Ovary (tissue), 9 donors: Measurements from ENCODE around the gene NEK2. TPM values are rescaled to one million over a fixed set of nuclear protein-coding genes. Genes with fewer than 3 reads are reported as not detected.

ENCODE experiments used
- DNase-seq, 5 donors: peaks; one replicate each; pipeline ENCODE4 v3.0.0-alpha.2; 2019 to 2020
- H3K27ac ChIP-seq, 2 donors: fragments of 200-600 bp; one replicate each; pipeline versions ENCODE4 v1.5.1 to v1.8.0; 2019 to 2022
- H3K27me3 ChIP-seq: fragments of 200-600 bp; one replicate; pipeline ENCODE4 v1.8.0; 2022
- H3K36me3 ChIP-seq: fragments of 200-600 bp; sonication (generic); one replicate; pipeline ENCODE4 v1.5.1; 2019
- H3K4me1 ChIP-seq: one replicate; pipeline ENCODE4 v1.8.1; 2013; ENCODE audit warnings: mild to moderate bottlenecking, moderate library complexity; ENCODE audit not compliant: insufficient read depth
- H3K4me3 ChIP-seq: fragments of 200-600 bp; sonication (generic); one replicate; pipeline ENCODE4 v1.5.1; 2017
- H3K9me3 ChIP-seq, 2 donors: fragments of 200-600 bp in 1 of 2; sonication (generic) in 1 of 2; one replicate each; pipeline versions ENCODE4 v1.5.1 to v1.8.1; 2013 to 2019; ENCODE audit warnings: mild to moderate bottlenecking in 1 of 2, moderate library complexity in 1 of 2
- EP300 ChIP-seq: sonication (generic); formaldehyde crosslinking; IDR thresholded peaks from one replicate; pipeline ENCODE4 v1.6.1; 2017; ENCODE audit warnings: antibody characterized with exemption
- POLR2A ChIP-seq: fragments of 450-650 bp; IDR thresholded peaks from one replicate; pipeline ENCODE4 v1.6.1; 2017; ENCODE audit warnings: antibody characterized with exemption, mild to moderate bottlenecking, moderate library complexity
- WGBS, 3 donors: extraction: QIAGEN DNeasy Blood & Tissue Kit in 1 of 3; methylation state at CpG; one replicate each; pipeline versions ENCODE4 v1.1.5 to v1.1.7; 2013 to 2017; 5-methylcytosine and 5-hydroxymethylcytosine counted together
- intact Hi-C, 4 donors: fragments of 100-400 bp; cut with DNase I; formaldehyde crosslinking; loops; one replicate each; pipeline versions ENCODE4 v1.11.0 to v1.15.1; 2022 to 2023
- polyA plus RNA-seq, 2 donors: library from polyadenylated mRNA; stranded (reverse); fragments of 200-250 nt in 1 of 2; fragments of 350-450 nt in 1 of 2; fragmentation: Illumina TruSeq in 1 of 2; extraction: RNeasy Lipid Tissue Mini Kit (QIAGEN cat#74804) in 1 of 2; gene quantifications; one replicate each; pipeline ENCODE4 v1.2.3, GENCODE V29; 2013 to 2014
- total RNA-seq, 7 donors: library from RNA; depleted of rRNA in 2 of 7; stranded (reverse); fragments of >200 nt in 2 of 7; fragmentation: NEBNext Ultra II Directional in 3 of 7; extraction: Animal tissue kit (Norgen Biotek cat#: 25700) in 3 of 7; gene quantifications; one replicate each; pipeline versions ENCODE4 v1.1.0 to v1.2.4, GENCODE V29; 2016 to 2023
- TF ChIP-seq, protein P1 (sequence below), 3 donors: fragments of 450-650 bp in 2 of 3; fragments of 200-600 bp in 1 of 3; IDR thresholded peaks; one replicate each; pipeline versions ENCODE4 v1.5.1 to v1.8.0; 2016 to 2022; ENCODE audit warnings: antibody characterized with exemption in 3 of 3, mild to moderate bottlenecking in 1 of 3
- donor health status: DM: no; HTN: no; CAD: no; lungs with moderate emphysema.
- donor health status: DM: no; HTN: no; CAD: no.
- donor health status: Bipolar disorder and iron deficiency.
- donor health status: DM: yes; HTN: yes; CAD: no.
- donor health status: DM: no; HTN: no; CAD: no.
- donor health status: DM: yes; HTN: yes; CAD: no.

NEK2 gene
- total and polyA plus RNA-seq, 9 donors: 0.20 to 1.8 (median 0.37) TPM; not detected in 4

DNA sequence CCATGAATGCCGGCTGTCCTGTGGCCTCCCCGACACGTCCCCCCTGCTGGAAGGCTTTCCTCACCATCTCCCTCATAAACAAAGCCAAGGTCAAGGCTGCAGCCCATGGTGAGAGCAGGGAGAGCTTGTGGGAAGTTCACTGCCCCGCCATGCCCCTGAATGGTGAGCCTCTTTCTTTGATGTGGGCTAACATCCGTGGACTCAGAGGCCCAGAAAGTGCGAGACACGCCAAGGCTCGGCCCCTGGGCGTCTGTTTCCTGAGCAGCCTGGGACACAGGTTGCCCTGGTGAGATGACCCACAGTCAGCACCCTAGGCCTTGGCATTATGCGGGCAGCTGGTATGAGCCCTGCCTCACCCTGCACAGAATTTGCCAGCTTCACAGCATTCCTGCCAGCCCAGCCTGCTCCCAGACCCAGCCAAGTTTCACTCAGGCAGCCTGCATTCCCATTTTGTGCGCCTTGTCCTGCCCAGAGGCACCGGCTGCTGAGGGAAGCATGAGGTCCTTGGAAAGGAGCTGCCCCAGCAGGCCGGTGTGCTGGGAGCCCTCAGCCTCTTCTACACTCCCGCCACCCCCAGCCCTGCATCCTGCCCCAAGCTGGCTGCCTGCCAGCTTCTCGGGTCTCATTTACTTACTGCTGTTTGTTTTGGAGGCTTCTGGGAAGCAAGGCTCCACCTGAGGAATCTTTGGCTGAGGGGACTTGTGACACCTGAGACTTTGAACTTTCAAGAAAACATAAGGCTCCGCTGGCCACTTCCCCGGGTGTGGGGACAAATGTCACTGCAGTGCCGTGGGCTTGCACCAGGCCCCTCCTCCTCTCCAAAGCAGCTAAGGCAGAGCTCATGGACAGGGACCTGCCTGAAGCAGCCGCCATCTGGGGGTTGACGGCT lies 31.9 kb downstream of the NEK2 start:
- DNase-seq: peak; percentile 34 to 72 (median 50)
- H3K4me1 ChIP-seq: peaks cover 8% of the 10 kb centered on the region
- H3K27me3 ChIP-seq: no peaks in the 10 kb centered on the region
- intact Hi-C loops: no loop called here
- no peak overlapping the region for H3K4me3 ChIP-seq
- no peaks in the 10 kb centered on the region for H3K9me3 ChIP-seq
- H3K36me3 ChIP-seq: no peaks in the 10 kb centered on the region
- 24 to 40% (median 27%) methylated on average over 20 of the region's 20 CpGs for WGBS, 3 donors
- TF ChIP-seq, protein P1, sequence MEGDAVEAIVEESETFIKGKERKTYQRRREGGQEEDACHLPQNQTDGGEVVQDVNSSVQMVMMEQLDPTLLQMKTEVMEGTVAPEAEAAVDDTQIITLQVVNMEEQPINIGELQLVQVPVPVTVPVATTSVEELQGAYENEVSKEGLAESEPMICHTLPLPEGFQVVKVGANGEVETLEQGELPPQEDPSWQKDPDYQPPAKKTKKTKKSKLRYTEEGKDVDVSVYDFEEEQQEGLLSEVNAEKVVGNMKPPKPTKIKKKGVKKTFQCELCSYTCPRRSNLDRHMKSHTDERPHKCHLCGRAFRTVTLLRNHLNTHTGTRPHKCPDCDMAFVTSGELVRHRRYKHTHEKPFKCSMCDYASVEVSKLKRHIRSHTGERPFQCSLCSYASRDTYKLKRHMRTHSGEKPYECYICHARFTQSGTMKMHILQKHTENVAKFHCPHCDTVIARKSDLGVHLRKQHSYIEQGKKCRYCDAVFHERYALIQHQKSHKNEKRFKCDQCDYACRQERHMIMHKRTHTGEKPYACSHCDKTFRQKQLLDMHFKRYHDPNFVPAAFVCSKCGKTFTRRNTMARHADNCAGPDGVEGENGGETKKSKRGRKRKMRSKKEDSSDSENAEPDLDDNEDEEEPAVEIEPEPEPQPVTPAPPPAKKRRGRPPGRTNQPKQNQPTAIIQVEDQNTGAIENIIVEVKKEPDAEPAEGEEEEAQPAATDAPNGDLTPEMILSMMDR (IDR thresholded peaks at IDR 0.05): no peak
- no peak for TF ChIP-seq POLR2A
- no peak for TF ChIP-seq EP300
- H3K27ac ChIP-seq: no peak overlapping the region

DNA sequence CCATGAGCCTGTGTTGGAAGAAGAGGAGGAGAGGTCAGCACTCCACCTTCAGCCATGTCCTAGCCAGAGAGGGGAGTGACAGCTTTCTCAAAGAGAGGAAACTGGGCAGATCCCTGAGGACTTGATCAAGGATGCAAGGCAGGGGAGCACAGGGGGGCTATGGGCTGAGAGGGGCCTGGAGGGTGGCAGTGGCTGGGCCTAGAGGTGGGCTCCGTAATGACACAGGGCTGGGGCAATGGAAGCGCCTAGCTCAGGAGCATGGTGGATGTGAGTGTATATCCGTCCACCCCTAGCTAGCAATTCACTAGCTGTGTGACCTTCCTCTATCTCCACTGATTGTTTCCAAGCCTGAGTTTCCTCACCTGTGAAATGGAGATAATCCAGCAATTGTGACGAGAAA lies 32.6 kb downstream of the NEK2 start:
- DNase-seq: peak in 1 of 5 donors; percentile 12
- Histone ChIP-seq H3K27ac (no peak overlapping the region), H3K4me1 (peaks cover 8% of the 10 kb centered on the region), H3K36me3 (no peaks in the 10 kb centered on the region), H3K4me3 (no peak overlapping the region), H3K27me3 (no peaks in the 10 kb centered on the region), H3K9me3 (no peaks in the 10 kb centered on the region)
- intact Hi-C loops: no loop called here
- WGBS, 3 donors: 84 to 90% (median 86%) methylated on average over 4 of the region's 4 CpGs
- TF ChIP-seq, protein P1 (IDR thresholded peaks at IDR 0.05): no peak
- TF ChIP-seq EP300: no peak
- no peak for TF ChIP-seq POLR2A

DNA sequence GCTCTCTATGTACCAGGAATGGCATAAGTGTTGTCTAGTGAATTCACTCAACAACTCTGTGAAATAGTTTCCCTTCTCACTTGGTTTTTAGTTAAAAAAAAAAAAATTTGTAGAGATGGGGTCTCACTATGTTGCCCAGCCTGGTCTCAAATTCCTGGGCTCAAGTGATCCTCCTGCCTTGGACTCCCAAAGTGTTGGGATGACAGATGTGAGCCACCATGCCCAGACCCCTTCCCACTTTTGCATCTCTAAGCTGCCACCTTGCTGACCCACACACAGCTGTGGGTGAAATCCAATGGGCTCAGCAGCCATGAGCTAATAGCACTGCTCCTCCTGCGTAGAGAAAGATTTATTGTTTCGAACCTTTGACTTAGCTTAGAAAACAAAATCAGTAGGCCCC lies 33.5 kb downstream of the NEK2 start:
- Histone ChIP-seq H3K27ac (no peak overlapping the region), H3K27me3 (no peaks in the 10 kb centered on the region), H3K4me3 (no peak overlapping the region), H3K9me3 (no peaks in the 10 kb centered on the region), H3K4me1 (peaks cover 8% of the 10 kb centered on the region), H3K36me3 (no peaks in the 10 kb centered on the region)
- WGBS, 3 donors: 95 to 99% (median 98%) methylated on average over 2 of the region's 2 CpGs
- TF ChIP-seq, protein P1 (IDR thresholded peaks at IDR 0.05): no peak
- TF ChIP-seq POLR2A: no peak
- no peak for DNase-seq
- intact Hi-C loops: no loop called here

DNA sequence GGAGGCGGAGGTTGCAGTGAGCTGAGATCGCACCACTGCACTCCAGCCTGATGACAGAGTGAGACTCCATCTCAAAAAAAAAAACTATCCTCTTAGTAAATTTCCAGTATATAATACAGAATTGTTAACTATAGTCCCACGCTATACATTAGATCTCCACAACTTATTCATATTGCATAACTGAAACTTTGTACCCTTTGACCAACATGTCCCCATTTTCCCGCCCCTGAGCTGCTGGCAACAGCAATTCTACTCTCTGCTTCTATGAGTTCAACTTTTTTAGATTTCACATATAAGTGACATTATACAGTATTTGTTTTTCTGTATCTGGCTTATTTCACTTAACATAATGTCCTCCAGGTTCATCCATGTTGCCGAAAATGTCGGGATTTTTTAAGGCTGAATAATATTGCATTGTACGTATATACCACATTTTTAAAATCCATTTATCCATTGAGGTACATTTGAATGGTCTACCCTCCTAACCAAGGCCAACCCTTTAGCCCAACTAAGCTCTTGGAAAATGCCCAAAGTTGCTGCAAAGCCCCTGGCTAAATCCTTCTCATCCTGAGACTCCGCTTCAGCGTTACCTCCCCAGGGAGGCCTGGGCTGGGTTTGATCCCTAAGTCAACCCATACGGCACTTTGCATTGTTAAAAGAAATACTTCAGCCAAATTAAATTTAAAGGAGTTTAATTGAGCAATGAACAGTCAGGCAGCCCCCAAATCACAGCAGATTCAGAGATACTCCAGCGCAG lies 34.2 kb downstream of the NEK2 start:
- DNase-seq: no peak
- Histone ChIP-seq H3K4me3 (no peak overlapping the region), H3K27me3 (no peaks in the 10 kb centered on the region), H3K27ac (no peak overlapping the region), H3K9me3 (no peaks in the 10 kb centered on the region), H3K36me3 (no peaks in the 10 kb centered on the region), H3K4me1 (peaks cover 8% of the 10 kb centered on the region)
- intact Hi-C loops: no loop called here
- TF ChIP-seq EP300: no peak
- TF ChIP-seq, protein P1 (IDR thresholded peaks at IDR 0.05): no peak
- TF ChIP-seq POLR2A: no peak
- 96 to 98% (median 97%) methylated on average over 11 of the region's 11 CpGs for WGBS, 3 donors
